Dedifferentiated amniotic fluid mesenchymal stem cell (primary cell): ENCODE measurements around the gene SLC35F4.

Experiments used
- DNase-seq: peaks from one replicate; pipeline ENCODE4 v3.0.0-alpha.2; 2016; ENCODE audit errors: extremely low spot score

The SLC35F4 gene

DNA sequence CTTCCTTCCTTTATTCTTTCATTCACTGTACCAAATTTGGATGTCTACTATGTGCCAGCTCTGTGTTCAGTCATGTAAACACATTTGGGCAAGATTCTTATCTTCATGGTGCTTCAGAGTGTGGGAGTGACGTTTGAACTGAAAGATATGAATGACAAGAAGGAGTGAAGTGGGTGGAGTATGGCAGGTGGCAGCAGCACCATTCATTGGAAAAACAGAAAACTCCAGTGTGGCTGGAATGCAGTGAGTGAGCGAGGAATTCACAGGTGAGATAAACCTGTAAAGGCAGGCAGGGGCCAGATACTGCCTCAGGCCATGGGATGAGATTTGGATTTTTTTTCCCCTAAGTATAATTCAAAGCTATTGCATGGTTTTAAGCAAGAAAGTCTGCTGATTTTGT is 231.6 kb downstream of the SLC35F4 start:
- no peak for DNase-seq

DNA sequence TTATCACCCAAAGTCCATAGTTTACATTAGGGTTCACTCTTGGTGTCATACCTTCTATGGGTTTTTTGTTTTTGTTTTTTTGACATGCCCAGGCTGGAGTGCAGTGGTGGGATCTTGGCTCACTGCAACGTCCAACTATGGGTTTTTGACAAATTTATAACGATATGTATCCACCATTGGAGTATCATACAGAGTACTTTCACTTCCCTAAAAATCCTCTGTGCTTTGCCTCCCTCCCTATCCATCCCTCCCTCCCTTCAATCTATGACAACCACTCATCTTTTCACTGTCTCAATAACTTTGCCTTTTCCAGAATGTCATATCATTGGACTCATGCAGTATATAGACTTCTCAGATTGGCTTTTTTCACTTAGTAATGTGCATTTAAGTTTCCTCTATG is 233.2 kb downstream of the SLC35F4 start:
- DNase-seq = no peak

DNA sequence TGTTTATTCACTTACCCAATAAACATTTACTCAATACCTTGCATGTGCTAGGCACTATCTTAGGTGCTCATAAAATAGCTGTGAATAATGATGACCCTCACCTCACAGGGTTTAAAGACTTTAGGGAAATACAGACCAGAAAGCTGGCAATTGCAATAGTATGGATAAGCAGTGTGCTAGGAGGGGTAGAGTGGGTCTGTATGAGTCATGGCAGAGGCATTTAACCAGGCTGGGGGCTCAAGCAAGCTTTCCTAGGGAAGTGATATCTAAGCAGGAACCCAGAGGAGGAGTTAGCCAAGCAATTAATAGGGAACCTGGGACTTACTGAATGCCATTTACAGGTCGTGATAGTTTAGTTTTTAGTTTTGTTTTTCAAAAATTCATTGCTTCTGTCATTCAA is 248.4 kb downstream of the SLC35F4 start:
- DNase-seq = no peak

DNA sequence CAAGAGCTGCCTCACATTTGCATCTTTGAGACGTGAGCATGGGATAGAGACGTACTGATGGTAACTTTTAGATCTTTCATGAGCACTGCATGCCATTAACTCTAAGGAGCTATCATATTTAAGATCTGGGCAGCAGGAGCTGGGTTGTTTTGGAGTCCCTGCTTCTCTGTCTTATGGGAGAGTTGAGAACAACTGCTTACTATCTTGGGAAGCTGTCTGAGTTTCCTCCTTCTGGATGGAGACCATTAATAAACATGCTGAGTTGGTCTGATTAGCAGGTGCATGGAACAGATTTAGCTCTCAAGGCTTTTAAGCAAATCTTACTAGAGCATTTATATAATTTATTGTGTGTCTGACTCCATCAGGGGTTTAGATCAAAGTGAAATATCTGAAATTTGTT is 252.9 kb downstream of the SLC35F4 start:
- no peak for DNase-seq

DNA sequence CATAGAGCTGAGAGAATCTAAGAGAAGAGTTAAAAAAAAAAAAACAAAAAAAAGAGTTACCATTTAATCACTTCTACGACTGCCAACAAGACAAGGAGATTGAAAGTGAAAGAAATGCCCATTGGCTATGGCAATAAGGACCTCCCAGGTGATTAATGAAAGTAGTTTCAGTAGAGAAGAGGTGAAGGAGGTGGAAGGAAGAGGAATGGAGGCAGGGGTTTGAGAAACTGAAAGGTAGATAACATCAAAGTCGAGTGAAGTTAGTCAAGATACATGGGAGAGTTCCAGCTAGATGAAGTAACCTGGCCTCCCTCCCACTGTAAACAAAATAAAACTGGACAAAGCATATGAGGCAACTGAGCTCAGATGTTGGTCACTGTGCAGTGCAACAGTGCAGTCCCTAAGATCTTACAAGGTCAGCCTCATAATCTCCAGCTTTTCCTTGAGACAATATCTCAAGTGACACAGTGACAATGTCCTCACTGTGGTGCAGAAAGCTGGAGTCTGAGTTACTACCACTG is 254.3 kb downstream of the SLC35F4 start:
- no peak for DNase-seq

DNA sequence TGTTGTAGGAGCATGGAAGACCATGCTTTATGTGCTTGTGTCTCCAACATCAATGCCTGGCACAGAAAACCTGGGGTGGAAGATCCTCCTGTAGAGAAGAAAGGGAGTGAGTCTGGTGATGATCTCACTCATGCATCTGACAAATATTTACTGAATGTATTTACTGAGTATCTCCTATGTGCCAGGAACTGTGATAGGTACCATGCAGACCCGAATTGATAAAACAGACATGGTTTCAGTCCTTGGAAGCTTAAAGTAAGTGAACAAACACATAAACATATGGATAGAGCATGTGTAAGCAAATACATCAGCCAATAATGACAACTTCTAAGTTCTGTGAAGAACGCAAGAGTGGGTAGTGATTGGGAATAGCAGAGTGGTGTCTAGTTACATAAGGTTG is 255.3 kb downstream of the SLC35F4 start:
- no peak for DNase-seq

DNA sequence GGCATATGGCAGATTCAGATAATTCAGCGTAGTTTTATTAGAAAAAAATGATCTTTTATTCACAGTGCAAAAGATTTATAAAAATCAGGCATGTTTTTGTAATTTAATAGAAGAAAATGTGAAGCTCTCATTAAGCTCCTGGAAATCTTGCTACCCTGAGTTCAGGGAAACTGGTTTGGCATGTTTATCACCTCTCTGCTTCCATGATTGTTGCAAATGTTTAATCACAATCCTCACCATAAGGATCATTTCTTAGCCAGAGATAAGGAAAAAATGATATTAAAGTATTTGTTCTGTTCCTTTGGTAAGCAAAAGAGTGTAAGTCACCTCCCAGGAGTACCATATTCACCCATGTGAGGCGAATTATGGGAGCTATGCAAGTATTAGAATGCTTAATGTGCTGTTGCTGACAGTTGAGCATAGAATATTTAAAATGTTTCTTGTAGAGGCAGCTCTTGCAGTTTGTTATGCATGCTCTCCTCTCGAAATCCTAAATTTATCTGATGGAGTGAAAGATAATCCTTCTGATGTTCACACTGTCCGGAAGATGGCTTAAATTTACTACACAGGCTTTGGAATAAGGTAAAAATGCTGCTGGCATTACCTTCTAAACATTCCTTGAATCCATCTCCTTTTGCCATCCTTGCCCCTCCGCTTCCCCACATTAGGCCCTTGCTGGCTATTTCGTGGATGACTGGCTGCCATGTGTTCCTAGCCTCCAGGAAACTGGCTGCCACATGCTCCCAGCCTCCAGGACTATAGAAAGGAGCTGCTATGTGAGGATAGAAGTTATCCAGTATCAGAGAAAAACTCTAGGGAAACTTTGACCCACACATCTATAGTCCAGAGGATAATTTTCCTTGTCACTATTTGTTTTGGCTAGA is 256.5 kb downstream of the SLC35F4 start:
- no peak for DNase-seq

DNA sequence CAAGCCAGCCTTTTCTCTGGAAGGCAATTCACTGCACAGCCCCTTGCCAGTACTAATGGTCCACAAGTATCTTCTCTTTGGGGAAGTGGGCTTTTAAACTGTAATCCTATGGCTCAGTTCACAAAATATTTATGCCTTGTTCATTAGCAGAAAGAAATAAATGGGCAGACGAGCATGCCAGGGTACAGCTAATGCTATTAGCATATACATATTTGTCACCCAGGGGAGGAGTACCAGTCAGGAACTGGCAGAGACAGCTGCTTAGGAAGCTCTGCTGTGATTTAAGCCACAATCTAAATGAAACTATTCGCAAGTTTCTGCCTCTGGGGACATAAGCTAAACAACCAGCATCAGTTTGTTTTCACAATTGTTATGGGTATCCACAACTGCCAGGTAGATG is 258.8 kb downstream of the SLC35F4 start:
- no peak for DNase-seq

DNA sequence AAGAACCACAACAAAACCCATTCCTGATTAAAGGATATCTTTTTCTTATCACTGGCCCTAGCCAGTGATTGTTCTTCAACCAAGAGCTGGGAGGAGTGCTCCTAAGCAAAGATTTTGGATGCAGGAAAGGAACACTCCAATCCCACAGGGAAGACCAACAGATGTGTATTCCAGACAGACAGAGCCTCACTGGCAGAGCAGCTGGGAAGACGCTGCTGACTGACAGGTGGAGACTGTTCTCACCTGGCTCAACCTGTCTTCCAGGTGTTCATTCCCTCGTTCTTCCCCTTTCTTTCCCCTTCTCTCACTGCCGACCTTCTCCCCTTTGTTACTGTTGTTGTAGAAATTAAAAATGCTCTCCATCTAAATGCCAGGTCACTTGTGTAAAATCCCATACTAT is 282.5 kb downstream of the SLC35F4 start:
- DNase-seq = no peak

DNA sequence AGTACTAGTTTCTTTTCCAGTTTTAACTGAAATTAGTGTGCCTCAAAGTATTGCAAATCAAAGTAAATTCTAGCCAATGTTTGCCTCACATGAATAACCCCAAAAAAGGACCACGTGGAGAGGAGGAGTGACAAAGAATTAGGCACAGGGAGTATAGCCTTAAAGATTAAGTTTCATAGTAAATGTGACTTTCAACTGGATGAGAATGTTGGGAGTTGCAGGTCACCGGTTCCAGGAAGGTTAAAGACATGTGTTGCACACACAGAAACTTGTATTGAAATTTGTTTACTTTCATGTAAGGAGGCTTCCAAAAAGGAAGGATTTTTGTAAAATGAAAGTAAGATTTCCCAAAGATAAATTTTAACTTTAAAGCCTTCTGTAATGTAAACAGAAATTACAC is 283.1 kb downstream of the SLC35F4 start:
- DNase-seq = no peak

DNA sequence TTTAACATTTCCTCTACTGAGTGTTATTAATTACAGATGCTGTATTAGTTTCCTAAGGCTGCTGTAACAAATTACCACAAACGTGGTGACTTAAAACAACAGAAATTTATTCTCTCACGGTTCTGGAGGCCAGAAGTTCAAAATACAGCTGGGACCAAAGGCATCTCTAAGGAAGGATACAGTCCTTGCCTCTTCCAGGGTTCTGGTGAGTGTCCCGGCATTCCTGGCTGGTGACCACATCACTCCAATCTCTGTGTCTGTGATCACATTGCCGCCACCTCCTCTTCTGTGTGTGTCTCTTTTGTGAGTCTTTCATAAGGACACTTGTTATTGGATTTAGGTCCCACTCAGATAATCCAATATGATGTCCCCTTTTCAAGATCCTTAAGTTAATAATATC is 287.1 kb downstream of the SLC35F4 start:
- no peak for DNase-seq

DNA sequence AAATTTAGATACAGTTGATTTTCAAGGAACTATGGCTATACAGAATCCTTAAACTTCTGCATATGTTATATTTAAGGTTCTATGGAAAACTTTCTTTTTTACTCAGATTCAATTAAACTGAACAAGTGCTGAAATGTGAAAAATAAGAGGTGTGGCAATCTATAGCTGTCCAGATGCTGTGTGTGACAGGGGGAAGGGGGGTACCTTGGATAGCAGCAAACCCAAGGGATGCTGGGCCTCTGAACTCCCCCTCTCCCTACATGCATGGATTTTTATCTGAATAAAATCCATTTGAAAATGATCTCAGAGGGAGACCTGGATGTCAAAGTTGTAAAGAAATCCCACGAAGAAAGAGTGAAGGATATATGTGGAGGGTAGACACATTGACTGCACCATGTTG is 289.4 kb downstream of the SLC35F4 start:
- no peak for DNase-seq

DNA sequence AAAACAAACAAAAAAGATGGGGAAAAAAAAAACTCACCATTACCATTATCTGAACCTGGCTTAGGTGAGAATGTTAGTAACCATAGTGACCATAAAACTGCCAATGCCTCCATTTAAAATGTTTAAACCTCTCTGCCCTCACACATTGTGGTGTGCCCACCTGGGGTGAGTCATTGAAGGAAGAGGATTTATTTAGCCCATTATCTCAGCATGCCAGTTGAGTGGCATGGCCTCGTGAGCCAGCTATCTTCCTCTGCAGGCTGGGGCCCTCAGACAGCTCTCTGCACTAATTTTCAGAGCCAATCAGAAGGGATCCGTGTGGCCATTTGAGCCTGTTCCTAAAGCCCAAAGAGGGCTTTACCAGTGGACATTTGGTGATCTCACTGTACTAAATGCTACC is 290.4 kb downstream of the SLC35F4 start:
- no peak for DNase-seq

DNA sequence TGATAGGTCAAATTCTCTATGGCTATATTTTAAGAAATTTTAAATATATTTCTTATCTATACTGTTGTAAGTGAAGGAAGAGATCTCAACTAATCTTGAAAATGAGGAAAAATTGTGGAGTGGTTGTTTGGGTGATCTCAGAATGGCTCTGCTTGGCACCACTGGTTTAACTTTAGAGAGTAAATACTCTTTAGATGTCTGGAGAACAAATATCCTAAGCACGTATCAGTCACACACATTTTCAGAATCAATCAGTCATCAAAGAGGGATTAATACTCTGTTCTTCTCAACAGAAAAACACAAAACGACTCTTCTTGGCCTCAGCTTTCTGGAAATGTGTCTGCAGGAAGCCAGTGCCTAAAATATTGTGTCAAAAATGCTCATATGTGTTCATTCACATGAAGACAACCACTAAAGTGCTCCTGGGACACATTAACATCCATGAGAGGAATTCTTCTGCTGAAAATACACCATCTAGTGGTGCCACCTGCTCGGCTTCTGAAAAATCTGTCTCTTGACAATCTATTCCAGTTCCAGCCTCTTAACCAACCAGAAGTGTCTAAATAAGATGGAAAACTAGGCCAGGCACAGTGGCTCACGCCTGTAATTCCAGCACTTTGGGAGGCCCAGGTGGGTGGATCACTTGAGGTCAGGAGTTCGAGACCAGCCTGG is 291.1 kb downstream of the SLC35F4 start:
- no peak for DNase-seq

DNA sequence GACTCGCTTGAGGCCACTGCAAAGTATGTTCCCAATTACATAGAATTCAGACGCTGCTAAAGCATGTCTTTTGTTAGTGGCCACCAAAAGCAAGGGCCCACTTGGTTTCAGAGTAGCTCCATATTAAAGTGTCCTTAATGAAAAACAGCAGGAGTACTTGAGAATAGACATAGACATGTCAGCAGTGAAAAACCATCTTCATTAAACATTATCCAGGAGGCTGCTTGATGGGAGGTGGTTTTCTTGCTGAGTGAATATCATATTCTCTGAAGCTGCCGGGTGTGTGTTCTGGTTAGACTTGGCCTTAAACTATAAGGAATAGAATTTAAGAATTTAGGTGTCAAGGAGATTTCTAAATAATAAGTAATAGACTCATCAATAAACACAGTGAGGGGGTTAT is 292.7 kb downstream of the SLC35F4 start:
- no peak for DNase-seq

DNA sequence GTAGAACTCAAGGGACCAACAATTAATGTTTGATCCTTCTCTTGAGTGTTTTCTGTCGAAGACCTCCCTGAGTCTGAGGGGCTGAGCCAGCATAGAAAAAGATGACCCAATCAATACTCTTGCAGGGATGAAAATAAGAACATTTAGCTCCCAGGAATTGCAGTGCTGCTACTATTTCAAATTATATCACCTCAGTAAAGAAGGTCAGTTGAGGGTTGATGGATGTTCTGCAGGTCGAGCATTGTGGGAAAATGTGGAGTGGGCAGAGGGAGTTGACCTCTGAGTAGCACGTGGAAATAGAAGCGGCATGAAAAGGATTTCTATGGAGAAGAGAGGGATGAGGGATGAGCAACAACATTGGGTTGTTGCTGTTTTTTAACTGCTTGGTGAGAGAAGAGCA is 297.3 kb downstream of the SLC35F4 start:
- no peak for DNase-seq

DNA sequence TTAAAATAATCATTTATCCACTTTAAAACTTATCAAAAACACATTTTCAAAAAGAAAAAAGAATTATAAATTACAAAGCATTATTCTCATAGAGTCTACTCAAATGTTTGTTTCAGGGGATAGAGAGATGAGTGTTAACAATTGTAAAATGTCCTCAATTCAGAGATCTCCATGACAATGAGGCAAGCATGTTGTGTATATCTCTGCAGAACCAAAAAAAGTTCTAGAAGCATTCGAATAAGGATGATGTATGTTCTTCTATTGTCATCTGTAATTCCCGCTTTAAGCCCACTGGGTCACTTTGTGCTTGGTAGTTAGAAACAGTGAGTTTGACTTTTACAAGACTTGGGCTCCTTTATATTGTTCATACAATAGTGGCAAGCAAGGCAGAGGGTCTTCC is 298.7 kb downstream of the SLC35F4 start:
- DNase-seq = no peak

DNA sequence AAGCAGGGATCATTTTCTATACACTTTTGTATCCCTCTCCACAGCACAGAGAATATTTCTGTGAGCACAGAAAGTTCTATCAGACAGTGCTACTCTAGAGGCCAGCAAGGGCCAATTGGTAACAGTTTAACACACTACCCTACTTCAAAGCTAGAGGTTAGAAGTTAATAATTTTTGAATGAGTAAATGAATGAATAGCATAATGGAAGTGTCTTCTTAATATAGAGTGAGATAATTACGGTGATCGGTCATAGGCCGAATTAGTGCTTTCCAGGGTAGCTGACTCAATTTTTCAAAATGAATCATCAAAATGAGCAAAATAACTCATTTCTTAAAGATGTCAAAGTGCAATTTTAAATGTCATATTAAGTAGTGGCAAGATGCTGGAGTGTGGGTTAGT is 305.2 kb downstream of the SLC35F4 start:
- no peak for DNase-seq

DNA sequence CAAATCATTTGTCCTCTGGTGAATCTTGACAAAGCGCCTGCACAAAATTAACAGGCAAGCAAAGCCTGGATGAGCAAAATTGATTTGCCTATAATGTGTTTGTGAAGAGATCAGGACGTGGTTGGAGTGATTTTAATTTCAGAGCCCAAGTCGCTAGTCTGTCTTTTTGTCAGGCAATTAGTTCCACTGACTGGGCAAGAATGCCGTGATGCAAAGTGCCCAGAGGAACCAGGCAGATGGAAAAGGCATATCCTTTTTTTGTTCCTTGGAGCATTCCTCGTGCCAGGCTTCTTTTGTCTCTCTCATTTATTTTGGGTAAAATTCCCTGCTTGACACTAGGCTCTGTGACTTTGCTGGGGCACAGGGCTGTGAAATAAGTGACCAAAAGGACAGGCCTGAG is 306.3 kb downstream of the SLC35F4 start:
- no peak for DNase-seq

DNA sequence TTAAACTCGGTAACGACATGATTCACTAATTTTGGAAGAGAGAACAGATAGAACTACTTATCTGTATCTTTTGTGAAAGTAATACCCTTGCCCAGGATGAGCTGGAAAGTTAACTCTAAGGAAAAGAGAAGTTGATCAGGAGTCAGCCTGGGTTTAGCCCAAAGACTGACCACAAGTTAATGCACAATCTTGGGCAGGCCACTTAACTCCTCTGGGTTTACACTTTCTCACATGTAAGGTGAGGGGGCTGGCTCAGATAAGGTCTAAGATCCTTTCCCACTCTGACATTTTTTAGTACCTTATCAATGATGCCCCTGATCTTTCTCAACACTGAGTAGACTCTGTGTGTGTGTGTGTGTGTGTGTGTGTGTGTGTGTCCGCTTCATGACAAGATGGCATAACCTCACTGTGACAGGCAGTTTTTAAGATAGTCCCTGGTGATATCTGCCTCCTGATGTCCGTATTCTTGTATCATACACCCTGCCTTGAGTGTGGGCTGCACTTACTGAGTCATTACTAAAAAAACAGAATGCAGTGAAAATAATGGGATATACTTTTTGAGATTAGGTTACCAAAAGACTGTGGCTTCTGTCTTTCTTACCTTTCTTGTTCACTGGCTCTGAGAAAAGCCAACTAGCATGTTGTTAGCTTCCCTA is 316.0 kb downstream of the SLC35F4 start:
- DNase-seq = no peak

DNA sequence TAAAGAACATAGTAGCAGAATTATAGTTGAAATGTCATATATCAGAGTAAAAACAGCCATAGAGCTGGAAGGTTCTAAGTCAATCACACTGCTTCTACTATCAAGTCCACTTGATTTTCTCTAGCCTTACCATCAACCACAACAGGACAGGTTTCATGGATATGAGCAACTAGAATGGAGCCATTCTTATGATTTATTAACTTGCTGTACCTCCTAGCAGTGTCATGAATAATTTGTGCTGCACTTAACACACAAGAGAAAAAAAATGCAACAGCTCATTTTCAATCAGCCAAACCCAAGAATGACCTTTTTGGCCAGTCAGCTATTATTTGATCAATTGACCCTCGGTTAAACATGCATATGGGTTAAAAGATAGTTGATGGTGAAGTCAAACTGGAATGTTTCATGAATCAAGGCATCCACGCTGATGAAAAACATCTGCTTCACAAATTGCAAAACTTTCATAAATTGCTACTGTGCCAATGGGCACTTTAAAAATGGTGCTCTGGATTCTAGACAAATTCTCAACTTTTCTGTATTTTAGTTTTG is 316.8 kb downstream of the SLC35F4 start:
- no peak for DNase-seq

DNA sequence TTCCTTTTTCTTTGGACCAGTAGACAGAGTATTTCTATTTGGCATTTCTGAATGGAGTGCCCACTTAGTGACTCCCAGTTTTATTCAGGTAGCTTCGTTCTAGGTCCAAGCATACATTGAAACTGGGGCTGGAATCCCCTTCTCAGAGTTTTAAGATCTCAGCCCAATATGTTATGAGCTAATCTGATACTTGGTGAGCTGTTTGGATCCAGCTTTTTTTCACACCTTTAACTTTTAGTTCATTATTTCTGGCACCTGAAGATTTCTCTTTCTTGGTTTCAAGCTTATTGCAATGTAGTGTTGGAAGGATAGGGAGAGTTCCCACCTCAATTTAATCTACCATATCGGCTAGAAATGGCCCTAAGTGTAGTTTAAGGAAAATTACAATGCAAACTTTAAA is 318.8 kb downstream of the SLC35F4 start:
- no peak for DNase-seq
